HG02763 (cell line): ENCODE measurements around the gene CCL24.
"Not testable (repeated sequence)": the region's sequence is repeated elsewhere in the genome, so short reads cannot be mapped to it uniquely, and the experiment has no call there.

Experiments
- ATAC-seq: cut with Tn5 transposase; IDR thresholded peaks from one replicate; pipeline ENCODE4 v1.9.1; 2021; ENCODE audit warnings: mild to moderate bottlenecking, moderate library complexity; ENCODE audit not compliant: unreplicated experiment

The CCL24 gene

GRCh38 chr7:75788154-75788847, 25.3 kb downstream of the CCL24 start:
- ATAC-seq = not testable (repeated sequence)

GRCh38 chr7:75783058-75783457, 30.5 kb downstream of the CCL24 start:
- ATAC-seq = not testable (repeated sequence)

GRCh38 chr7:75780647-75781273, 32.8 kb downstream of the CCL24 start:
- not testable (repeated sequence) for ATAC-seq

- ATAC-seq = not testable (repeated sequence)
These were observed 34.1 kb downstream of the CCL24 start for GRCh38 chr7:75779516-75779915.

- ATAC-seq = not testable (repeated sequence)
These were observed 34.6 kb downstream of the CCL24 start for GRCh38 chr7:75779035-75779434.

GRCh38 chr7:75776295-75776971, 37.2 kb downstream of the CCL24 start:
- no peak for ATAC-seq

GRCh38 chr7:75773958-75774357, 39.6 kb downstream of the CCL24 start:
- ATAC-seq = not testable (repeated sequence)

GRCh38 chr7:75772081-75773077, 41.2 kb downstream of the CCL24 start, which contains the start of gene CCL26:
Gene CCL26, minus strand, starts transcription at chr7:75772211. Its CDS starts 35 bp downstream, at chr7:75772176.
- no peak for ATAC-seq

- ATAC-seq = no peak
These were observed 42.4 kb downstream of the CCL24 start for GRCh38 chr7:75771224-75771623.

GRCh38 chr7:75762350-75762917, 51.2 kb downstream of the CCL24 start:
- no peak for ATAC-seq

GRCh38 chr7:75761801-75762200, 51.8 kb downstream of the CCL24 start:
- not testable (repeated sequence) for ATAC-seq
